Tibial nerve (tissue), 3 donors: Measurements from ENCODE around the gene ALAD.

Experiments
- CTCF ChIP-seq, 5 experiments: fragments of 200-600 bp in 3 of 5; fragments of 450-650 bp in 2 of 5; sonication (generic) in 3 of 5; IDR thresholded peaks; one replicate each; pipeline ENCODE4 v1.5.1; 2016 to 2019; ENCODE audit warnings: antibody characterized with exemption in 5 of 5, mild to moderate bottlenecking in 3 of 5, moderate library complexity in 2 of 5
- POLR2A ChIP-seq, 2 donors: fragments of 450-650 bp; IDR thresholded peaks; one replicate each; pipeline ENCODE4 v1.6.1; 2017; ENCODE audit warnings: antibody characterized with exemption in 2 of 2, mild to moderate bottlenecking in 2 of 2, moderate library complexity in 2 of 2

- TF ChIP-seq POLR2A (IDR thresholded peaks at IDR 0.05) = no peak
- TF ChIP-seq CTCF (IDR thresholded peaks at IDR 0.05) = no peak
These were observed 2.3 kb downstream of the ALAD start for GRCh38 chr9:113398796-113399195.
